Astrocyte of the spinal cord (primary cell): ENCODE measurements around the gene CHRNB2.

ENCODE experiments used
- DNase-seq: peaks from one replicate; pipeline ENCODE4 v3.0.0; 2011; ENCODE audit warnings: low read depth, low spot score
- H3K4me3 ChIP-seq: 2 replicates; pipeline ENCODE4 v1.5.1; 2011; ENCODE audit warnings: low read depth, mild to moderate bottlenecking, low read length, moderate library complexity
- in situ Hi-C: cut with HindIII; loops from 2 replicates; pipeline ENCODE4 v1.10.0; 2017; ENCODE audit warnings: low sequenced_read_pairs
- TF ChIP-seq, protein P1 (sequence below): IDR thresholded peaks from 2 replicates; pipeline ENCODE4 v1.5.1; 2012; ENCODE audit warnings: low read depth, mild to moderate bottlenecking, low read length, inconsistent platforms

Gene CHRNB2

DNA sequence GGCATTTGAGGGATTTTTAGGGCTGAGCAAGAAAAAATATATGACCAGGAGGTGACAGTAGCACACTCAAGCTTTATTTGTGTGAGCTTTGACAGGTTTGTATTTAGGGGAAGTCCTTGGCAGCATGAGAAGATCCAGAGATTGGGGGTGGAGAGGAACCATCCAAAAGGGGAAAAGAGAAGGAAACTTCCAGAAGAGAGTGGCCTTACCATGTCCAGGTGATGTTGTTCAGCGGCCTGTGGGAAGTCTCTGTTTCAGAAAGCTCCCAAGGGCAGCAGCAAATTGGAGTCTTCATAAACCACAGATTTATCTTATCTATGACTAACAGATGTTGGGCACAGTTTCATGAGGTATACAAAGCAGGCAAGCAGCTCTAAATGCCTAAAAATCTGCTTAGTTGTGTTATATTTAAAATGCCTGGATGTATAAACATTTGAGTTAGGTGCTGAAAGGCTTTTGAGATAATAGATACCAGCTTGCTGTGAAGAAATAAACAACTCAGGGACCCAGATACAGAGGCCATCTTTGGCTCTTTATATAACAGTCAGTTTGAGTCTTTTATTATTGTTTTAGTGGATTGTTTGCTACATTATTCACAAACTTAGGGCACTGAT lies 61.6 kb downstream of the CHRNB2 start:
- in situ Hi-C loops: no loop called here
- TF ChIP-seq, protein P1, sequence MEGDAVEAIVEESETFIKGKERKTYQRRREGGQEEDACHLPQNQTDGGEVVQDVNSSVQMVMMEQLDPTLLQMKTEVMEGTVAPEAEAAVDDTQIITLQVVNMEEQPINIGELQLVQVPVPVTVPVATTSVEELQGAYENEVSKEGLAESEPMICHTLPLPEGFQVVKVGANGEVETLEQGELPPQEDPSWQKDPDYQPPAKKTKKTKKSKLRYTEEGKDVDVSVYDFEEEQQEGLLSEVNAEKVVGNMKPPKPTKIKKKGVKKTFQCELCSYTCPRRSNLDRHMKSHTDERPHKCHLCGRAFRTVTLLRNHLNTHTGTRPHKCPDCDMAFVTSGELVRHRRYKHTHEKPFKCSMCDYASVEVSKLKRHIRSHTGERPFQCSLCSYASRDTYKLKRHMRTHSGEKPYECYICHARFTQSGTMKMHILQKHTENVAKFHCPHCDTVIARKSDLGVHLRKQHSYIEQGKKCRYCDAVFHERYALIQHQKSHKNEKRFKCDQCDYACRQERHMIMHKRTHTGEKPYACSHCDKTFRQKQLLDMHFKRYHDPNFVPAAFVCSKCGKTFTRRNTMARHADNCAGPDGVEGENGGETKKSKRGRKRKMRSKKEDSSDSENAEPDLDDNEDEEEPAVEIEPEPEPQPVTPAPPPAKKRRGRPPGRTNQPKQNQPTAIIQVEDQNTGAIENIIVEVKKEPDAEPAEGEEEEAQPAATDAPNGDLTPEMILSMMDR: no peak
- no peak for DNase-seq
- H3K4me3 ChIP-seq: no peak overlapping the region
